Lower leg skin (tissue), 3 donors: ENCODE data around the gene GNLY.

ENCODE experiments used
- CTCF ChIP-seq, 3 donors: fragments of 450-650 bp; IDR thresholded peaks; one replicate each; pipeline ENCODE4 v1.5.1; 2016; ENCODE audit warnings: antibody characterized with exemption in 3 of 3, mild to moderate bottlenecking in 3 of 3, moderate library complexity in 2 of 3
- POLR2A ChIP-seq, 2 donors: fragments of 450-650 bp; IDR thresholded peaks; one replicate each; pipeline ENCODE4 v1.6.1; 2016 to 2017; ENCODE audit warnings: antibody characterized with exemption in 2 of 2, mild to moderate bottlenecking in 1 of 2, moderate library complexity in 1 of 2

DNA sequence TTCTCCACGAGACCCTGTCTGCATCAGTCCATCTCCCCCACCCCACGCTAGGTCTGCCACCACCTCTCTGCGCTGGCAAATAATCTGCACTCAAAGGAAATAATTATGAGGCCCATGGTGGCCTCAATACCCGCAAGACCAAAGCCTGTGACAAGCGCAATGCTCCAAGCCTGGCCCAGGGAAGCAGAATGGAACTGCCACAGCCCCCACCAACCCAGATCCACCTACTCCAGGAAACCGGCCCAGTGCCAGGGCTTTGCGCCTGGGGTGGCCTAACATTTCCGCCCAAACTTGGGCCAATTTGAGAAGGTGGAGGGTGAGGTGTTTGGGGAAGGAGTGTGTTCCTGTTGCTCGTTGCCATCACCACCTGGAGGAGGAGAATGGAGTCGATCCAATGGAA, 33.6 kb downstream of the GNLY start:
- no peak for TF ChIP-seq CTCF (IDR thresholded peaks at IDR 0.05)
- no peak for TF ChIP-seq POLR2A (IDR thresholded peaks at IDR 0.05)
